Common myeloid progenitor, CD34-positive (primary cell): ENCODE measurements around the gene FOXL1.

Source experiments
- CTCF ChIA-PET: fragments of 350-600 bp; sonication (Branson Sonifier 250); formaldehyde crosslinking; loops from one replicate; lab custom pipeline; 2021; ENCODE audit warnings: antibody characterized with exemption; lab: Charles Lee
- POLR2A ChIA-PET: fragments of 350-600 bp; sonication (Branson Sonifier 250); formaldehyde crosslinking; loops from one replicate; lab custom pipeline; 2021; ENCODE audit warnings: antibody characterized with exemption; lab: Charles Lee
- DNase-seq, 3 donors: peaks; one replicate each; pipeline versions ENCODE4 v3.0.0 to v3.0.0-alpha.2; 2013
- H3K27ac ChIP-seq, 2 experiments: 1 replicate in 1 of 2; 2 replicates in 1 of 2; pipeline ENCODE4 v1.7.0; 2013; ENCODE audit warnings: inconsistent platforms in 2 of 2, low read length in 2 of 2, mild to moderate bottlenecking in 2 of 2, low read depth in 1 of 2, moderate library complexity in 1 of 2; ENCODE audit not compliant: severe bottlenecking in 2 of 2, insufficient read depth in 1 of 2, poor library complexity in 1 of 2
- H3K27me3 ChIP-seq, 5 experiments: replicated peaks in 2 of 5; 1 replicate in 3 of 5; 2 replicates in 2 of 5; pipeline versions ENCODE4 v1.6.1 to v1.7.0; 2013; ENCODE audit warnings: low read length in 4 of 5, mild to moderate bottlenecking in 2 of 5, moderate library complexity in 2 of 5, inconsistent platforms in 1 of 5; ENCODE audit not compliant: insufficient read depth in 5 of 5, control insufficient read depth in 4 of 5
- H3K36me3 ChIP-seq, 4 experiments: 1 replicate in 2 of 4; 2 replicates in 2 of 4; pipeline versions ENCODE4 v1.6.1 to v1.7.0; 2013; ENCODE audit warnings: low read length in 3 of 4, control low read depth in 1 of 4, mild to moderate bottlenecking in 1 of 4; ENCODE audit not compliant: control insufficient read depth in 4 of 4, insufficient read depth in 4 of 4
- H3K4me1 ChIP-seq, 4 experiments: 1 replicate in 3 of 4; 2 replicates in 1 of 4; pipeline versions ENCODE4 v1.6.1 to v1.7.1; 2013; ENCODE audit warnings: low read length in 3 of 4, mild to moderate bottlenecking in 3 of 4, control low read depth in 1 of 4, inconsistent platforms in 1 of 4, moderate library complexity in 1 of 4; ENCODE audit not compliant: control insufficient read depth in 4 of 4, insufficient read depth in 4 of 4; ENCODE audit errors: control extremely low read depth in 1 of 4
- H3K4me3 ChIP-seq, 7 experiments: 1 replicate in 4 of 7; 2 replicates in 3 of 7; pipeline versions ENCODE4 v1.5.1 to v1.7.0; 2013; ENCODE audit warnings: mild to moderate bottlenecking in 7 of 7, low read length in 6 of 7, moderate library complexity in 6 of 7, inconsistent platforms in 2 of 7, low read depth in 2 of 7, control low read depth in 1 of 7; ENCODE audit not compliant: insufficient read depth in 4 of 7, control insufficient read depth in 1 of 7; ENCODE audit errors: extremely low read depth in 1 of 7
- H3K9me3 ChIP-seq, 5 experiments: 1 replicate in 4 of 5; 2 replicates in 1 of 5; pipeline versions ENCODE4 v1.6.1 to v1.7.1; 2013; ENCODE audit warnings: low read length in 4 of 5, mild to moderate bottlenecking in 2 of 5, inconsistent platforms in 1 of 5, low read depth in 1 of 5, moderate library complexity in 1 of 5; ENCODE audit not compliant: control insufficient read depth in 4 of 5, insufficient read depth in 2 of 5; ENCODE audit errors: control extremely low read depth in 1 of 5
- WGBS: methylation state at CpG from one replicate; pipeline ENCODE4 v1.1.5; 2013; ENCODE audit not compliant: insufficient coverage; 5-methylcytosine and 5-hydroxymethylcytosine counted together

The FOXL1 gene

DNA sequence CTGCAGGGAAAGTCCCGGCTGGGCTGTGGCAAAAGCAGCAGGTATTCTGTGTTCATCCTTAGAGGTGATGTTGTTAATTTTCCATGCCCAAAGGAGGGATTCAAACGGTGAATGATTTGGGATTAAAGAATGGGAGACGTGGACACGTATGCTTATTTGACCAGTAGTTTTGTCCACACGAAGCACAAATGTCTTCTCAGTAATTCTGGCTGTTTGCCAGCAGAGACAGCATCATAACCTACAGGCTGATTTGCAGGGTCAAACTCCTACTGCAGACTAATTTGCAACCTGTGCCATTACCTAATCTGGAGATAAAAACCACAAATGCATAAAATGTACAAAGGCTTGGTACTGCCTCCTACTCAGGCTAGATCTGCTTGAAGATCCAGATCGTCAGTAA, 37.5 kb upstream of the FOXL1 start:
- Histone ChIP-seq H3K4me1 (no peaks in the 10 kb centered on the region), H3K27me3 (no peaks in the 10 kb centered on the region), H3K4me3 (no peak overlapping the region), H3K27ac (no peak overlapping the region), H3K9me3 (no peaks in the 10 kb centered on the region), H3K36me3 (peaks cover 8 to 73% (median 50%) of the 10 kb centered on the region in 4 experiments)
- POLR2A ChIA-PET: no interaction called here
- 97% methylated on average over 5 of the region's 6 CpGs for WGBS
- CTCF ChIA-PET: interaction anchor here (0.6 kb wide), 1 partner anchor 9 kb away, joined by 4 read pairs; no protein-coding TSS in a partner anchor
- DNase-seq: no peak

DNA sequence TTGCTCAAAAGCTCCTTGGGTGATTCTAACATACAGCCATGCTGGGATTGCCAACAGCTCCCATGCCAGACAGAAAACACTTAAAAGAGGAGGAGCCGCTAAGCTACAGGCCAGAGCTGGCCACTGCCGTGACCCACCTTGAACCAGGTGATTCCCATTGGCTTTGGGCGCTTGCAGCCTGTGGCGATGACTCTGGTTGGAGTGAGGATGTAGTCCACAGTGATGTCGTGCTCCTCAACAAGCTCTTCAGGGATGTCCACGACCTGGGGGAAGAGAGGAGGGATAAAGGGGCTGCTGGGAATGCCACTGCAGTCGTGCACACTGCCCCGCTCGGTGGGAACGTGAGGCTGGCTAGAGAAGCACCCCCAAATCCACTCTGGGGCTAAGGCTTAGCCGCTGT, 36.8 kb upstream of the FOXL1 start:
- Histone ChIP-seq H3K9me3 (no peaks in the 10 kb centered on the region), H3K27ac (no peak overlapping the region), H3K4me3 (no peak overlapping the region), H3K27me3 (no peaks in the 10 kb centered on the region), H3K36me3 (peaks cover 8 to 77% (median 51%) of the 10 kb centered on the region in 4 experiments), H3K4me1 (no peaks in the 10 kb centered on the region)
- ChIA-PET CTCF (interaction anchor here (0.6 kb wide), 1 partner anchor 10 kb away, joined by 4 read pairs; no protein-coding TSS in a partner anchor), POLR2A (no interaction called here)
- WGBS: 96% methylated on average over 7 of the region's 11 CpGs
- no peak for DNase-seq

DNA sequence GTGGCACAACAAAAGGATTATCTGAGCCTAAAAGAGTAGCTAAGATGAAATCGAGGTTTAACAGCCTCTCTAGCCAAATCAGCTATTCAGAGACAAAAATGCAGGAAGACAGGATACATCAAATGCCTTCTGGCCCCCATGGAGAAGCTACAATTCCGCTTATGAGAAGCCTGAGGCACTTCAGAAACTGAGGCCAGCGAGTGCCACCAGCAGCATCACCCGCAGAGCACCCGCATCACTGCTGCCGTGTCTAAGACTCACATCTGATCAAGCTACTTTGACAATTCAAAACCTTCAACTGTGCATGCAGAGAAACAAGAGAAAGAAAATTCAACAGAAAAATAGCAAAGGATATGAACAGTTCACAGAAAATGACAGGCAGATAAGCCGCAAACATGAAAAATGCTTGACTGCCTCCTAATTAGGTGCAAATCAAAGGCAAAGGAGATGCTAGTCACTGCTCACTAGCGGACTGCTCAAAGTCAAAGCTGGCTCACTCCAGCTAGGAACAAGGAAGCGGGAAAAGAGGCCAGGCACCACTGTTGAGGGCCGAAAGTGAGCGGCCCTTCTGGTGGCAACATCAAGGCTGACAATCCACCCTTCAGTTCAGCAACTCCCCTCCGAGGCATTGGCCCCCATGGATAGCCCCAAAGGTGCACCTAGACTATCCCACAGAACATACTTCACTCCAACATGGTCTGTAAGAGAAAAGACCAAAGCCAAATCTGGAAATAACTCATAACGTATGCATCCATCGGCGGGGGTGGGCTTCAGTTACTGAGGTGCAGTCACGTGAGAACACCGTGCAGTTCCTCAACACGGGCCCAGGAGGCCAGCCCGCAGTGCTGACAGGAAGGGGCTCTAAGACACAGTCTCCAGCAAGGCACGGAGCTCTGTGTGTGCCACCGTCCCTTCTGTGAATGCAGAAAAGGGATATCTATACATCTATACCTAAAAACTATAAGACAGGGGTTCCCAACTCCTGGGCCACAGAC, 35.3 kb upstream of the FOXL1 start:
- Histone ChIP-seq H3K27ac (no peak overlapping the region), H3K4me1 (no peaks in the 10 kb centered on the region), H3K27me3 (no peaks in the 10 kb centered on the region), H3K36me3 (peaks cover 11 to 78% (median 49%) of the 10 kb centered on the region in 4 experiments), H3K4me3 (no peak overlapping the region), H3K9me3 (no peaks in the 10 kb centered on the region)
- ChIA-PET POLR2A (no interaction called here), CTCF (interaction anchor here (0.5 to 1.0 kb wide), 2 partner anchors 11 to 77 kb away, joined by 3 to 4 read pairs; no protein-coding TSS in a partner anchor)
- no peak for DNase-seq
- 92% methylated on average over 17 of the region's 21 CpGs for WGBS

DNA sequence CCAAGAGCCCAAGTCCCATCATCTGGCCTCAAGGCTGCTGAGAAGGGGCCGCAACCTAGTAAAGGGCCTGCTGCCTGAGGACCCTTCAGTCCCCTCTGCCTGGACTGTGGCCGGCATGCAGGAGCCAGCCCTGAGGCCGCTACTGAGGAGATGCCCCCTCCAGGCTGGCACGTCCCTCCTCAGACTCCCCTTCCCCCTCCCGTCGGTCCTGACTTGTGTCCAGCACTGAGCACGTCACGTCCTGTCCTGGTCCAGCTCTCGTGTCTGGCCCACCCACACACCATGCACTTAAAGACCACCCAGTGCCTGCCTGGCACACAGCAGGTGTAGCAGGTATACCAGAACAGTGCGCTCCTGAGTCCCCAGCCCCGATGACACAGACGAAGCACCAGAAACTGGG, 32.9 kb upstream of the FOXL1 start:
- WGBS: 80% methylated on average over 10 of the region's 12 CpGs
- POLR2A ChIA-PET: interaction anchor here (0.5 kb wide), 1 partner anchor 187 kb away, joined by 3 read pairs; no protein-coding TSS in a partner anchor
- H3K27me3 ChIP-seq: no peaks in the 10 kb centered on the region
- no peaks in the 10 kb centered on the region for H3K9me3 ChIP-seq
- no peak for DNase-seq
- H3K27ac ChIP-seq: no peak overlapping the region
- no peak overlapping the region for H3K4me3 ChIP-seq
- peaks cover 7 to 67% (median 45%) of the 10 kb centered on the region in 4 experiments for H3K36me3 ChIP-seq
- CTCF ChIA-PET: interaction anchor here (1.0 kb wide), 1 partner anchor 16 kb away, joined by 3 read pairs; no protein-coding TSS in a partner anchor
- H3K4me1 ChIP-seq: no peaks in the 10 kb centered on the region

DNA sequence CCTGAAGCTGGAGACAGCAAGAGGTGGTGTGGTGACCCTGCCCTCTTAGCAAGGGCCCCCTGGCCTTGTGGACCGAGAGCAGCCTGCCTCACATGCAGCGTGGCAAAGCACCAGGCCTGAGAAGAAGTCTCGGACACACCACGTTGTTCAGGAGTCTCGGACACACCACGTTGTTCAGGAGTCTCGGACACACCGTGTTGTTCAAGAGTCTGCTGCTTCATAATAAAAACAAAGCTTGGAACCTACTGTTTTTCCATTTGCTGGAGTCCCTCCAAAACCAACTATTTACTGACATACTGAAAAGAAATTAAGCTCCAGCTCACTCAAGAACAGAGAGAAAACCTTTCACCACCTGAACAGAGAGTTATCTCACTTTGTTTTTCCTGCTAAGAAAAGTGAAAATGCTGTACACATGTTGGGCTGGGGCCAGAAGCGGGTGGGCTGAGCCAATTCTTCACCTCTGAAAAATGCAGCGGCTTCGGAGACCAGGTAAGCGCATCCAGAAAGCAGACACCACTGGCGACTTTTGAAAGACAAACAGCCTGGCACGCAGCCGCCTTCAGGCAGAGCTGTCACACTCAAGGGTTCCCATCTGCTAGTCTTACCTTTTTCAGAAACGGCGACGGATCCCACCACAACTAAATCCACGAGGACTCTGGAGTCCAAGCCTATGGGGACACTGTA, 32.3 kb upstream of the FOXL1 start:
- CTCF ChIA-PET: interaction anchor here (1.0 to 1.3 kb wide), 2 partner anchors 17 to 19 kb away, joined by 3 read pairs; no protein-coding TSS in a partner anchor

DNA sequence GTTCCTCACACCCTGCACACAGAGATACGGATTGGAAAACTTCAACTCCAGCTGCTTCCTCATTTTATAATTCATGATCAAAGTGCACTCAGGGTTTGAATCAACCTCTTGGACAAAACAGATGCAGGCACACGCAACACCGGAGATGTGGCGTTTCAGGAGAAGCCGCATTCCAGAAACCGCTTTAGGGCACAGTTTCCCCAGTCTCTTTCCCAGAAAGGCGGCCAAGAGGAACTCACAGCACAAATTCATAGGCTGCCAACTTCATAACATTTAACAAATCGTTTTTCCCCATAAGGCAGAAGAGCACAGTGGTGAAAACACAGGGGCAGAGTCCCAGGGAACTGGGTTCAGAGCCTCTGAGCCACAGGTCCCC, 31.7 kb upstream of the FOXL1 start:
- Histone ChIP-seq H3K9me3 (no peaks in the 10 kb centered on the region), H3K36me3 (peaks cover 7 to 65% (median 41%) of the 10 kb centered on the region in 4 experiments), H3K4me1 (no peaks in the 10 kb centered on the region), H3K27me3 (no peaks in the 10 kb centered on the region), H3K4me3 (no peak overlapping the region), H3K27ac (no peak overlapping the region)
- ChIA-PET CTCF (interaction anchor here (1.0 to 1.3 kb wide), 2 partner anchors 17 to 18 kb away, joined by 3 read pairs; no protein-coding TSS in a partner anchor), POLR2A (no interaction called here)
- no peak for DNase-seq
- 97% methylated on average over 7 of the region's 8 CpGs for WGBS

More for the DNA sequence above, 32.3 kb upstream of the FOXL1 start:
- Histone ChIP-seq H3K9me3 (no peaks in the 10 kb centered on the region), H3K4me3 (no peak overlapping the region), H3K27me3 (no peaks in the 10 kb centered on the region), H3K36me3 (peaks cover 7 to 66% (median 44%) of the 10 kb centered on the region in 4 experiments), H3K4me1 (no peaks in the 10 kb centered on the region), H3K27ac (no peak overlapping the region)
- POLR2A ChIA-PET: interaction anchor here (0.5 kb wide), 1 partner anchor 187 kb away, joined by 3 read pairs; no protein-coding TSS in a partner anchor
- DNase-seq: no peak
- 97% methylated on average over 19 of the region's 19 CpGs for WGBS
